Sigmoid colon (tissue), 4 donors: ENCODE data around the gene MOCS1.

Experiments used
- CTCF ChIP-seq, 4 experiments: fragments of 450-650 bp in 3 of 4; fragments of 200-600 bp in 1 of 4; IDR thresholded peaks; one replicate each; pipeline ENCODE4 v1.5.1; 2016 to 2019; ENCODE audit warnings: antibody characterized with exemption in 4 of 4, mild to moderate bottlenecking in 3 of 4, moderate library complexity in 2 of 4
- EP300 ChIP-seq, 4 donors: sonication (generic); formaldehyde crosslinking; IDR thresholded peaks; one replicate each; pipeline ENCODE4 v1.6.1; 2017; ENCODE audit warnings: antibody characterized with exemption in 4 of 4
- POLR2A ChIP-seq, 2 donors: fragments of 450-650 bp; IDR thresholded peaks; one replicate each; pipeline ENCODE4 v1.6.1; 2016; ENCODE audit warnings: antibody characterized with exemption in 2 of 2, mild to moderate bottlenecking in 2 of 2, moderate library complexity in 2 of 2
- POLR2AphosphoS5 ChIP-seq, 4 donors: sonication (generic); formaldehyde crosslinking; IDR thresholded peaks; one replicate each; pipeline ENCODE4 v1.6.1; 2017; ENCODE audit warnings: antibody characterized with exemption in 4 of 4

GRCh38 chr6:39945626-39946025 lies 11.4 kb upstream of the MOCS1 start:
- TF ChIP-seq CTCF (IDR thresholded peaks at IDR 0.05) = no peak
- TF ChIP-seq POLR2A (IDR thresholded peaks at IDR 0.05) = no peak
- TF ChIP-seq POLR2AphosphoS5 (IDR thresholded peaks at IDR 0.05) = no peak
- TF ChIP-seq EP300 (IDR thresholded peaks at IDR 0.05) = no peak
